Natural killer cell (primary cell): ENCODE results near the gene DHCR24. TPM values are rescaled to one million over a fixed set of nuclear protein-coding genes. Genes with fewer than 3 reads are reported as not detected.

Experiments used
- ATAC-seq, 3 donors: fragments of 150-1000 bp in 2 of 3; fragments of 200-7000 bp in 1 of 3; cut with Tn5 transposase; 1 replicate in 1 of 3; 2 replicates in 2 of 3; pipeline ENCODE4 v1.10.0; 2021; ENCODE audit warnings: mild to moderate bottlenecking in 2 of 3, moderate library complexity in 2 of 3
- DNase-seq, 2 donors: peaks; one replicate each; pipeline versions ENCODE4 v3.0.0 to v3.0.0-alpha.2; 2013 to 2021; ENCODE audit warnings: mixed read lengths in 1 of 2
- H3K27ac ChIP-seq: one replicate; pipeline ENCODE4 v1.5.1; 2013; ENCODE audit warnings: mild to moderate bottlenecking, low read length
- H3K27me3 ChIP-seq: one replicate; pipeline ENCODE4 v1.6.1; 2013; ENCODE audit warnings: low read length; ENCODE audit not compliant: control insufficient read depth, insufficient read depth
- H3K36me3 ChIP-seq: one replicate; pipeline ENCODE4 v1.6.1; 2013; ENCODE audit warnings: low read length; ENCODE audit not compliant: control insufficient read depth, insufficient read depth
- H3K4me1 ChIP-seq: one replicate; pipeline ENCODE4 v1.6.1; 2013; ENCODE audit warnings: low read length; ENCODE audit not compliant: control insufficient read depth, insufficient read depth
- H3K4me3 ChIP-seq: one replicate; pipeline ENCODE4 v1.5.1; 2013; ENCODE audit warnings: low read length
- H3K9me3 ChIP-seq: one replicate; pipeline ENCODE4 v1.6.1; 2013; ENCODE audit warnings: low read length; ENCODE audit not compliant: control insufficient read depth, insufficient read depth
- H3K27ac Mint-ChIP-seq, 2 donors: one replicate each; pipeline ENCODE4 v1.8.0; 2022; ENCODE audit warnings: mild to moderate bottlenecking in 2 of 2, mixed read lengths in 2 of 2, moderate library complexity in 1 of 2
- H3K27me3 Mint-ChIP-seq, 2 donors: one replicate each; pipeline ENCODE4 v1.8.0; 2022; ENCODE audit warnings: low read depth in 2 of 2, mixed read lengths in 2 of 2
- H3K36me3 Mint-ChIP-seq: one replicate; pipeline ENCODE4 v1.8.0; 2022; ENCODE audit warnings: mixed read lengths
- H3K4me1 Mint-ChIP-seq, 2 donors: one replicate each; pipeline ENCODE4 v1.8.0; 2022; ENCODE audit warnings: mixed read lengths in 2 of 2
- H3K4me3 Mint-ChIP-seq: one replicate; pipeline ENCODE4 v1.8.0; 2022; ENCODE audit warnings: mild to moderate bottlenecking, moderate library complexity, mixed read lengths
- H3K9me3 Mint-ChIP-seq, 2 donors: one replicate each; pipeline ENCODE4 v1.8.0; 2022; ENCODE audit warnings: mixed read lengths in 2 of 2
- WGBS: methylation state at CpG from one replicate; pipeline ENCODE4 v1.1.7; 2013; ENCODE audit warnings: missing lambda C conversion rate; ENCODE audit not compliant: insufficient coverage; 5-methylcytosine and 5-hydroxymethylcytosine counted together
- intact Hi-C: fragments of 100-400 bp; cut with micrococcal nuclease; formaldehyde crosslinking; loops from one replicate; pipeline ENCODE4 v1.14.2; 2022
- total RNA-seq, 4 donors: library from RNA; stranded (reverse); fragments of 120-200 nt in 1 of 4; gene quantifications; one replicate each; pipeline versions ENCODE4 v1.2.3 to v1.2.4, GENCODE V29; 2013 to 2022
- TF ChIP-seq, protein P1 (sequence below): fragments of 200-600 bp; IDR thresholded peaks from one replicate; pipeline ENCODE4 v1.8.0; 2022; ENCODE audit warnings: antibody characterized with exemption

The DHCR24 gene
- total RNA-seq, 3 donors from 2014 or later (not counting 1 experiment from before 2014, with no cell fraction given): 8.7 to 17.2 (median 10.4) TPM

DNA sequence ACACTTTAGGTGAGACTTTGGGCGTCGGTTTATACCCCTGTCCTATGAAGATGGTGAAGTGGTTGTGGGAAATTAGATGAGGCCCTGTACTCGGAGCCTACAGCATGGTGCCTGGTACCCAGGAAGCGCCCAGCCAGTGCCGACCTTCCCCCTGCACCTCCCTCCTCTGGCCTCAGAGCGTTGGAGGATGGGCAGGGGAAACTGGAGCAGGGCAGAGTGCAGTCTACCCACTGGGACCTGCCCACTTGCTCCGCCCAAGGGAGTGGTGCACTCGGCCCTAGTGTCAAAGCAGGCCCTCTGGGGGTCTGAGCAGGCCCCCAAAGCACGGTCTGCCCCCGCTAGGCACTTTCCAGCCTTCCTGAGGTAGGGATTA lies 72.9 kb downstream of the DHCR24 start:
- Histone ChIP-seq H3K4me3 (no peak overlapping the region), H3K4me1 (peaks cover 38% of the 10 kb centered on the region), H3K9me3 (no peaks in the 10 kb centered on the region), H3K27ac (no peak overlapping the region), H3K27me3 (no peaks in the 10 kb centered on the region), H3K36me3 (peaks cover 13% of the 10 kb centered on the region)
- TF ChIP-seq, protein P1, sequence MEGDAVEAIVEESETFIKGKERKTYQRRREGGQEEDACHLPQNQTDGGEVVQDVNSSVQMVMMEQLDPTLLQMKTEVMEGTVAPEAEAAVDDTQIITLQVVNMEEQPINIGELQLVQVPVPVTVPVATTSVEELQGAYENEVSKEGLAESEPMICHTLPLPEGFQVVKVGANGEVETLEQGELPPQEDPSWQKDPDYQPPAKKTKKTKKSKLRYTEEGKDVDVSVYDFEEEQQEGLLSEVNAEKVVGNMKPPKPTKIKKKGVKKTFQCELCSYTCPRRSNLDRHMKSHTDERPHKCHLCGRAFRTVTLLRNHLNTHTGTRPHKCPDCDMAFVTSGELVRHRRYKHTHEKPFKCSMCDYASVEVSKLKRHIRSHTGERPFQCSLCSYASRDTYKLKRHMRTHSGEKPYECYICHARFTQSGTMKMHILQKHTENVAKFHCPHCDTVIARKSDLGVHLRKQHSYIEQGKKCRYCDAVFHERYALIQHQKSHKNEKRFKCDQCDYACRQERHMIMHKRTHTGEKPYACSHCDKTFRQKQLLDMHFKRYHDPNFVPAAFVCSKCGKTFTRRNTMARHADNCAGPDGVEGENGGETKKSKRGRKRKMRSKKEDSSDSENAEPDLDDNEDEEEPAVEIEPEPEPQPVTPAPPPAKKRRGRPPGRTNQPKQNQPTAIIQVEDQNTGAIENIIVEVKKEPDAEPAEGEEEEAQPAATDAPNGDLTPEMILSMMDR: no peak
- H3K27me3 Mint-ChIP-seq: no peaks in the 10 kb centered on the region
- H3K27ac Mint-ChIP-seq: no peak overlapping the region
- 94% methylated on average over 10 of the region's 10 CpGs for WGBS
- ATAC-seq (no peak), DNase-seq (no peak)
- H3K4me3 Mint-ChIP-seq: no peak overlapping the region
- H3K4me1 Mint-ChIP-seq: peaks cover 32 to 46% of the 10 kb centered on the region in 2 donors
- intact Hi-C loops: loop anchor here (5.0 kb wide), 1 partner anchor 317 kb away; no protein-coding TSS in a partner anchor
- peaks cover 13% of the 10 kb centered on the region for H3K36me3 Mint-ChIP-seq
- no peaks in the 10 kb centered on the region for H3K9me3 Mint-ChIP-seq

DNA sequence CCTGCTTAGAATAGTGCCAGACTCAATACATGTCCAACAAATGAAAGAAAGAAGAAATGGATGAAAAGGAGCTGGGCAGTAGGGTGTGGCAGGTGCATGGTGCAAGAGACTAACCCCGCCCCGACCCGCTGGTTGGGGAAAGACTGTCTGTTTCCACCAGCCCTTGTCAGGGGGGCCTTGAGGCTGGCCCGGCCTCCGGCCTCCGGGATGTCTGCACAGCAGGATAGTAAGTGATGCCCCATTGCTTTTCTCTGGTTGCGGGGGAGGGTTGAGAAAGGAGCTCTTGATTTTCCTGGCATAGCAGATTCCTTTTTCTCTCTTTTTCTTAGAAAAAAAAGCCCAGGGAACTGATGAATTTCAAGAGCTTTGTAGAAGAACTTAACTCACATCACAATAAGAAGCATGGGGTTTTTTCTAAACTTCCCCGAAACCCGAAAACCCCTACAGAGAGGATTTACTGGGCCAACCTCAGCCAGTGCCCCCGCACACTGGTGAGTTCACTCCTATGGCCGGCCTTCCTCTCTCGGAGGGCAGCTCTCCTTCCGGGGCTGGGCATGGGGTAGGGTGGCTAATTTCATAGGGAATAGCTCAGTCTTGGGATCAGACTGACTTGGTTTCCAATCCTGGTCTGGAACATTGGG lies 73.4 kb downstream of the DHCR24 start:
- DNase-seq: no peak
- ATAC-seq: no peak
- Histone ChIP-seq H3K36me3 (peaks cover 11% of the 10 kb centered on the region), H3K9me3 (no peaks in the 10 kb centered on the region), H3K27ac (no peak overlapping the region), H3K4me1 (peaks cover 43% of the 10 kb centered on the region), H3K27me3 (no peaks in the 10 kb centered on the region), H3K4me3 (no peak overlapping the region)
- H3K4me1 Mint-ChIP-seq: peaks cover 36 to 48% of the 10 kb centered on the region in 2 donors
- intact Hi-C loops: loop anchor here (5.0 kb wide), 1 partner anchor 316 kb away; no protein-coding TSS in a partner anchor
- H3K27me3 Mint-ChIP-seq: no peaks in the 10 kb centered on the region
- WGBS: 85% methylated on average over 13 of the region's 13 CpGs
- peaks cover 8% of the 10 kb centered on the region for H3K36me3 Mint-ChIP-seq
- H3K4me3 Mint-ChIP-seq: no peak overlapping the region
- peak overlapping the region; percentile 22 to 75 for H3K27ac Mint-ChIP-seq
- TF ChIP-seq, protein P1: no peak
- H3K9me3 Mint-ChIP-seq: no peaks in the 10 kb centered on the region

DNA sequence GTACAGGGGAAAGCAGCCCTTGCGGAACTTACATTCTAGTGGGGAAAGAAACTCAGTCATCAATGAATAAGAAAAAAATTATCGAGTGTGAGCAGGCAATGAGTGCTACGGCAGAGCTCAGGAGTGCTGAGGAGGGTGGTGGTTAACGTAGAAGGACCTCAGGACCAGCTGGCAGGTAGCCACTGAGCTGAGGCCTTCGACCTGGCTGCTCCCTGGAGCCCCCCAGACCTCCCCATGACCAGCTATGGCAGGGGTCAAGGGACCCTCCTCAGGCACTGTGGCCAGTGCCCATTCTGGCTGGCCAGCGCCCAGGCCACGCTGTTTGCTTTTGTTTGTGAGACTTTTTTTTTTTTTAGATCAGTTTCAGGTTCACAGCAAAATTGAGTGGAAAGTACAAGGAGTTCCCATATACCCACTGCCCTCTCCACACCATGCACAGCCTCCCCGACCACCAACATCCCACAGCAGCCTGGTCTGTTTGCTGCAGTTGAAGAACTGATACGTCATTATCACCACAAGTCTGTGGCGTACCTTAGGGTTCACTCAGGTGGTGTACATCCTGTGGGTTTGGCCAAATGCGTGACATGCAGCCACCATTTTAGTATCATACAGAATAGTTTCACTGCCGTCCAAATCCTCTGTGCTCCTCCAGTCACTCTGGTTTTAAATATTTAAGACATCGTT lies 74.1 kb downstream of the DHCR24 start:
- peak; percentile 21 to 70 (median 53) for ATAC-seq

More for the DNA sequence above, 74.1 kb downstream of the DHCR24 start:
- H3K4me1 Mint-ChIP-seq: peaks cover 36 to 51% of the 10 kb centered on the region in 2 donors
- peaks cover under 1% of the 10 kb centered on the region for H3K36me3 Mint-ChIP-seq
- H3K27me3 ChIP-seq: no peaks in the 10 kb centered on the region
- TF ChIP-seq, protein P1: no peak
- no peak overlapping the region for H3K4me3 ChIP-seq
- H3K27ac Mint-ChIP-seq: peak overlapping the region; percentile 22 to 75
- H3K9me3 ChIP-seq: no peaks in the 10 kb centered on the region
- peaks cover 11% of the 10 kb centered on the region for H3K36me3 ChIP-seq
- no peak overlapping the region for H3K4me3 Mint-ChIP-seq
- 57% methylated on average over 12 of the region's 13 CpGs for WGBS
- no peak overlapping the region for H3K27ac ChIP-seq
- no peaks in the 10 kb centered on the region for H3K27me3 Mint-ChIP-seq
- intact Hi-C loops: loop anchor here (5.0 kb wide), 1 partner anchor 316 kb away; no protein-coding TSS in a partner anchor
- peaks cover 49% of the 10 kb centered on the region for H3K4me1 ChIP-seq
- no peaks in the 10 kb centered on the region for H3K9me3 Mint-ChIP-seq
- DNase-seq: peak in 1 of 2 donors; percentile 45
